RCC 7860 (cell line): ENCODE results near the gene PTPRG.
"Not testable (repeated sequence)": the region's sequence is repeated elsewhere in the genome, so short reads cannot be mapped to it uniquely, and the experiment has no call there.

Source experiments
- DNase-seq: peaks from one replicate; pipeline ENCODE4 v3.0.0-alpha.2; 2015; ENCODE audit warnings: low spot score
- FAIRE-seq: peaks from 2 replicates; lab custom pipeline; 2012; peaks lifted over from hg19 to GRCh38; lab: Jason Lieb, UNC

The PTPRG gene

GRCh38 chr3:61680617-61681016 is 119.2 kb downstream of the PTPRG start:
- no peak for DNase-seq
- no peak for FAIRE-seq

- FAIRE-seq (no peak), DNase-seq (no peak)
These were observed 120.3 kb downstream of the PTPRG start for GRCh38 chr3:61681636-61682035.

GRCh38 chr3:61682671-61683548 is 121.5 kb downstream of the PTPRG start:
- no peak for DNase-seq
- FAIRE-seq: no peak

- FAIRE-seq: no peak
- DNase-seq: no peak
These were observed 122.3 kb downstream of the PTPRG start for GRCh38 chr3:61683549-61684236.

GRCh38 chr3:61684386-61684785 is 123.0 kb downstream of the PTPRG start:
- FAIRE-seq (no peak), DNase-seq (no peak)

- DNase-seq: no peak
- no peak for FAIRE-seq
These were observed 124.4 kb downstream of the PTPRG start for GRCh38 chr3:61685755-61686154.

- DNase-seq: no peak
These were observed 124.9 kb downstream of the PTPRG start for GRCh38 chr3:61686228-61686648.

GRCh38 chr3:61687206-61687605 is 125.8 kb downstream of the PTPRG start:
- FAIRE-seq (no peak), DNase-seq (no peak)

More at GRCh38 chr3:61686228-61686648, 124.9 kb downstream of the PTPRG start:
- no peak for FAIRE-seq

- no peak for DNase-seq
- no peak for FAIRE-seq
These were observed 126.4 kb downstream of the PTPRG start for GRCh38 chr3:61687663-61688306.

GRCh38 chr3:61688307-61688984 is 127.1 kb downstream of the PTPRG start:
- DNase-seq: no peak
- FAIRE-seq: no peak

GRCh38 chr3:61690016-61690415 is 128.6 kb downstream of the PTPRG start:
- FAIRE-seq (no peak), DNase-seq (no peak)

- no peak for FAIRE-seq
- no peak for DNase-seq
These were observed 130.1 kb downstream of the PTPRG start for GRCh38 chr3:61691466-61691865.

- no peak for DNase-seq
- FAIRE-seq: no peak
These were observed 135.9 kb downstream of the PTPRG start for GRCh38 chr3:61697301-61697700.

- FAIRE-seq, DNase-seq: not testable (repeated sequence)
These were observed 137.1 kb downstream of the PTPRG start for GRCh38 chr3:61698278-61699072.

GRCh38 chr3:61699622-61700021 is 138.3 kb downstream of the PTPRG start:
- DNase-seq (no peak), FAIRE-seq (no peak)

GRCh38 chr3:61701011-61701410 is 139.6 kb downstream of the PTPRG start:
- FAIRE-seq (no peak), DNase-seq (no peak)

- DNase-seq (no peak), FAIRE-seq (no peak)
These were observed 141.1 kb downstream of the PTPRG start for GRCh38 chr3:61702453-61702852.

- FAIRE-seq (no peak), DNase-seq (no peak)
These were observed 143.4 kb downstream of the PTPRG start for GRCh38 chr3:61704807-61705206.

- FAIRE-seq (no peak), DNase-seq (no peak)
These were observed 146.1 kb downstream of the PTPRG start for GRCh38 chr3:61707492-61707891.

- not testable (repeated sequence) for DNase-seq, FAIRE-seq
These were observed 149.5 kb downstream of the PTPRG start for GRCh38 chr3:61710920-61711319.
